Stimulated activated CD8-positive, alpha-beta memory T cell treated with anti-CD3 and anti-CD28 coated beads, Interleukin-2, amount 100 ng/mL, for 1 hour (primary cell): ENCODE results near the gene TAS2R14.

Experiments
- DNase-seq, 2 donors: peaks; one replicate each; pipeline ENCODE4 v3.0.0-alpha.2; 2020; ENCODE audit warnings: low read depth in 2 of 2

TAS2R14 gene, protein sequence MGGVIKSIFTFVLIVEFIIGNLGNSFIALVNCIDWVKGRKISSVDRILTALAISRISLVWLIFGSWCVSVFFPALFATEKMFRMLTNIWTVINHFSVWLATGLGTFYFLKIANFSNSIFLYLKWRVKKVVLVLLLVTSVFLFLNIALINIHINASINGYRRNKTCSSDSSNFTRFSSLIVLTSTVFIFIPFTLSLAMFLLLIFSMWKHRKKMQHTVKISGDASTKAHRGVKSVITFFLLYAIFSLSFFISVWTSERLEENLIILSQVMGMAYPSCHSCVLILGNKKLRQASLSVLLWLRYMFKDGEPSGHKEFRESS

GRCh38 chr12:10939163-10939562 is at the start of gene TAS2R14:
TSS of gene TAS2R14 (minus strand) at chr12:10939263. CDS start at chr12:10939207, 56 bp downstream.
- no peak for DNase-seq

DNA sequence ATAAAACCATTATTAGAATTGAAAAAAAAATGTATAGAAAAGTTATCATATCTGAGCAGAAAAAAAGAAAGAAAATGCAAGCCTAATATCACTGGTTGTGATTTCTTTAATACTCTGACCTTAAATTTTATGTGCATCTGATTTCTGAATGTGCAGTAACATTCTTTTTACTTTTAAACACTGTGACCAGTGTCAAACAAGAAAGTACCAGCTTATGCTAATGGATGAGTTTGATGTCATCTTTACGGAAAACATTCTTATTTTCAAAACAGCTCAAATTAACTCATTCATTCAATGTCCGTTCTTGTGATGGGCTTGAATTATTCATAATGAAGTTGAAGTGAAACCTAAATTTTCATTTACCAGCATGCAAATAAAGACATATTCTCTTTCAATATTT is 47.7 kb upstream of the TAS2R14 start, which contains the start of gene TAS2R50:
Gene TAS2R50 (minus strand): TSS at position 101 of the 400 bp plus-strand sequence. CDS start 52 bp downstream, at position 49.
- DNase-seq = no peak

- DNase-seq = no peak
Measured at GRCh38 chr12:10982244-10982643, 43.2 kb upstream of the TAS2R14 start.

DNA sequence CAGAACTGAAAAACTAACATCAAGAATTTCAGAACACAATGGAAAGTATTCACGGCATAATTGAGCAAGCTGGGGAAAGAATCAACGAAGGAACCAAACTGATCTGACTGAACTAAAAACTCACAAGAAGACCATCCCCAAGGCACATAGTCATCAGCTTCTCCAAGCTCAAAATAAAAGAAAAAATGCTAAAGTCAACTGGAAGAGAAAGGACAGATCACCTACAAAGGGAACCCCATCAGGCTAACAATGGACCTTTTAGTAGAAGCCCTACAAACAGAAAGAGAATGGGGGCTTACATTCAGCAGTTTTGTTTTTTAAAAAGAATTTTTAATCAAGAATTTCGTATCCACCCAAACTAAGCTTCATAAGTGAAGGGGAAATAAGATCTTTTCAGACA is 35.9 kb upstream of the TAS2R14 start:
- no peak for DNase-seq

GRCh38 chr12:10968765-10969456 is 29.8 kb upstream of the TAS2R14 start:
- no peak for DNase-seq

- no peak for DNase-seq
Measured at GRCh38 chr12:10967409-10967808, 28.3 kb upstream of the TAS2R14 start.

DNA sequence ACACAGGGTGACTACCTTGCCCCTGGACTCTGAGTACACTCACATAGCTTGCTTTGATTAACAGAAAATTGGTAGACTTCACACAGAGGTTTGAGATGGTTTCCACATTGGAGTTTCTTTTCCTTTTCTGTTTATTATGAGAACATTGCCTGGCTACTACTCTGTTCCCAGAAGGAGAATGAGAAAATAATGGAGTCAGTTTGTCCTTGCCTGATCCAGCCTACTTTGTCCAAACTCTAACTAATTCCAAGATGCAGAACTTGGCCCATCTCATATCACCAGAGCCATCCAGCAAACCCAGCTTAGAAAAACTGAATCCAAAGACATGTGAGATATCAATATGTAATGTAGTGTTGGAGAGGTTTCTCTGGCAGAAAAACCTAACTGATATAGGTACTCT is 27.3 kb upstream of the TAS2R14 start:
- no peak for DNase-seq

- no peak for DNase-seq
Measured at GRCh38 chr12:10965476-10965875, 26.4 kb upstream of the TAS2R14 start.

GRCh38 chr12:10960211-10960610 is 21.1 kb upstream of the TAS2R14 start:
- no peak for DNase-seq

DNA sequence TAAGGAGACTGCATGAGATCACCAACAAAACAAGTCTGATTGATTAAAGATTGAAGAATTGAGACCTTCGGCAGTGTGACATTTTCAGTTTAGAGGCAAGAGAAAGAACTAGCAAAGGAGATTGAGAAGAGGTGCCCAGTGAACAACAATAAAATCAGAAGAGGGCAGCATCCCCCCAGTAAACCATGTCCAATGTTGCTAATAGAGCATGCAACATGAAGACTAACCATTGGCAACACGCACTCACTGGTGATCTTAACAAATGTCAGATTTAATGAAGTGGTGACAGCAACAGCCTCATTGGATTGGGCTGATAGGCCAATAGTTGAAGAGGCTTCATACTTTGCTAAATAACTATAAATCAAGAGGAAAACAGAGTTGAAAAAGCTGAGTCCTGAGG is 20.7 kb upstream of the TAS2R14 start:
- DNase-seq = no peak

GRCh38 chr12:10957741-10958140 is 18.7 kb upstream of the TAS2R14 start:
- DNase-seq = no peak

- no peak for DNase-seq
Measured at GRCh38 chr12:10956085-10956484, 17.0 kb upstream of the TAS2R14 start.

- no peak for DNase-seq
Measured at GRCh38 chr12:10952645-10953044, 13.6 kb upstream of the TAS2R14 start.

DNA sequence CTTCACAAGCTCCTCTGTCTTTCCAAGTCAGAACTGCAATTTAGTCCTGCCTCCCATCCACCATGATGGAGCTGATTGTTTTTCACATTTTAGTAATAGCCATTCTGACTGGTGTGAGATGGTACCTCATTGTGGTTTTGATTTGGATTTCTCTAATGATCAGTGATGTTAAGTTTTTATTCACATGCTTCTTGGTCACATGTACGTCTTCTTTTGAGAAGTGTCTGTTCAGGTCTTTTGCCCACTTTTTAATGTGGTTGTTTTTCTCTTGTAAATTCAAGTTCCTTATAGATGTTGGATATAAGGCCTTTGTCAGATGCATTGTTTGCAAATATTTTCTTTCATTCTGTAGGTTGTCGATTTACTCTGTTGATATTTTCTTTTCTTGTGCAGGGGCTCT is 4.1 kb upstream of the TAS2R14 start:
- no peak for DNase-seq

DNA sequence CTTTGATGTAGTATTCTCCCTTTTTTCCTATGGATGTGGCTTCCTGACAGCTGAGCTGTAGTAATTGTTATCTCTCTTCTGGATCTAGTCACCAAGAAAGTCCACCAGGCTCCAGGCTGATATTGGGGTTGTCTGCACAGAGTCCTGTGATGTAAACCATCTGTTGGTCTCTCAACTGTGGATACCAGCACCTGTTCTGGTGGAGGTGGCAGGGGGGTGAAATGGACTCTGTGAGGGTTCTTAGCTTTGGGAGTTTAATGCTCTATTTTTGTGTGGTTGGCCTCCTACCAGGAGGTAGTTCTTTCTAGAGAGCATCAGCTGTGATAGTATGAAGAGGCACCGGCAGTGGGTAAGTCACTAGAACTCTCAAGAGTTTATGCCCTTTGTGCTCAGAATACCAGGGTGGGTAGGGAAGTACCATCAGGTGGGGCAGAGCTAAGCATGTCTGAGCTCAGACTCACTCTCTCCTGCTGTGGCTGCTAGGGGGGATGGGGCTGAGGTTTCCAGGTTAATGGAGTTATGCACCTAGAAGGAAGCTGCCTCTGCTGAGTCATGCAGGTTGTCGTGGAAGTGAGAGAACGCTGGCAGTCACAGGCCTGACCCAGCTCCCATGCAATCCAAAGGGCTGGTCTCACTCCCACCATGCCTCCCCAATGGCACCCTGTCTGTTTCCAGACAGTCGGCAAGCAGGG is 3.0 kb upstream of the TAS2R14 start:
- no peak for DNase-seq

DNA sequence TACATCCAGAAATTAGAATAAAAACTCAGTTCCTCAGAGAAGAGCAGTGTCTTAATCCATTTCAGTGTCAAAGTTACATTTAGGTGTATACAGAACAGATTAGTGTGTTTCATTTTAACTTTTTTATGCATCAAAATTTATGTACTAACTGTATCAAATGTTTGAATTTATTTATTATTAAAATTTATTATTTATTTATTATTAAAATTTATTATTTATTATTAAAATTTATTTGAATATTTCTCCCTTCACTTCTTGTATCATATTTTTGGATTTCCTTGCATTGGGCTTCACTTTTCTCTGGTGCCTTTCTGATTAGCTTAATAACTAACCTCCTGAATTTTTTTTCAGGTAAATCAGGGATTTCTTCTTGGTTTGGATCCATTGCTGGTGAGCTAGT is 2.3 kb upstream of the TAS2R14 start:
- no peak for DNase-seq

DNA sequence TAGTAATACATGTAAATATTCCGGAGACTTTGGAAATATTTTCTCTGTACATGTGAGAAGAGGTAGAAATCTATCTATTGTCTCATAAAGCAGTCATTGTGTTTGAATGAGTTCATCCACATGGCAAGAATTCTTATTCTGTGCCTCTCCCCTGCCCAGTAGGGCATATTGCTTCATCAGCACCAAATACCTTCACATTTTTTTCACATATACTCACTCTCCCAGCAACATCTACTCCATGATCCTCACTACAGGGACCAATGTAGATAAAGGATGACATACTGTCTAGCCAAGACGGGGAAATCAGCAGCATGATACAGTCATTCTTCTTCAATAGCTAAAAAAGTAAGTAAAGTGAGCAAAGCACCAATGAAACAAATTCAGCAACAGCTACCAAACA is 1.3 kb upstream of the TAS2R14 start:
- DNase-seq = no peak

DNA sequence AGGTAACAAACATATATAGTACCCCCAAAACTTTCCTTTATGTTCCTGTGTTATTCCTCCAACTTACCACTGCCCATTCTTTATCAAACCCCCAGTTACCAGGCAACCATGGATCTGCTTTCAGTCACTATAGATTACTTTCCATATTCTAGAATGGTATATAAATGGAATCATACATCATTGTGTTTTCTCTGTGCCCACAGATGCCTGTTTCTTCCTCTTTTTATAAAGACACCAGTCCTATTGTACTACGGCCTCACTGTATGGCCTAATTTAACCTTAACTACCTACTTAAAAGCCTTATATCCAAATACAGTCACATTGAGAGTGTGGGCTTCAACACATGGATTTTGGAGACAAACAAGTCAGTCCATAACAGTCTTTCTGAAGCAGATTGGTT is 2.6 kb downstream of the TAS2R14 start:
- no peak for DNase-seq

DNA sequence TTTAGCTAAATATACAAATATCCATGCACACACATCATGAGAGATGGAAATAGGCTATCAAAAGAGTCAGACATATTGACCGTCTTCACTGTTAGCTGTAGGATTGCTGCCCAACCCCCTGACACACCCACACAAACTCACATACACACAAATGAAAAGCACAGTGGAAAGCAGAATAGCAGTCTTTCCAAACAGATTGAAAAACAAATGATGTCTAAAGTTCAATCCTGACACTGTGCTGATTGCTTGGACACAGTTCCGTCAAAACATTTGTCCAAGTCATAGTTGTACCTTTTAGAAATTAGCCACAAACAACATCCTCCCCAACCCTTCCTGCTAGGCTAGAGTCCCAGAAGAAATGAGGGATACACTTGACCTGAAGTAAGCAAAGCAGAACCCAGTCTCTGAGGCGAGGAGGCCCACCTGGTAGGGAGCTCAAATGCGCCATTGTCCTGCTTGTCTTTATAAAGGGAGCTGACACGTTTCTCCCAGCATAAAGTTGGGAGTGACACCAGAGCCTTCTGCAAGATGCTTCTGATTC is 10.2 kb downstream of the TAS2R14 start, which contains the start of gene PRH2:
Gene PRH2 (plus strand): TSS at position 491 of the 541 bp plus-strand sequence. CDS start 38 bp downstream, at position 529.
- DNase-seq = no peak

DNA sequence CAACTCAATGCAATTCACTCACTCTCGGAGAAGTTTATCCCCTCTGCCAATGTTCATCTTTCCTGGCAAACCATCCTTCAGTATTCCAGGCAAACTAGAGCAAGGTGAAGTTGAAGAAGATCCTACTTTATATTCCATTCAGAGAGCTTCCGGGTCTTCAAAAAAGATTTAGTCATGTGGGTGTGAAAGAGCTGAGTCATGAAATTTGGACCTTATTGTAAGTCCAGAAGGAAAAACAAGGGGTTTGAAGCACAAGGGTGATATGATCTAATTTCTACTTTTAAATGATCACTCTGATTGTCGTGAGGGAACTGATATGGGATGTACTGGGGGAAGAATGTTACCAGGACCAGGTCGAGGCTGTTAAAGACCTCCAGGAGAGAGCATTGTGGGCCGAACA is 12.8 kb downstream of the TAS2R14 start:
- DNase-seq = no peak

DNA sequence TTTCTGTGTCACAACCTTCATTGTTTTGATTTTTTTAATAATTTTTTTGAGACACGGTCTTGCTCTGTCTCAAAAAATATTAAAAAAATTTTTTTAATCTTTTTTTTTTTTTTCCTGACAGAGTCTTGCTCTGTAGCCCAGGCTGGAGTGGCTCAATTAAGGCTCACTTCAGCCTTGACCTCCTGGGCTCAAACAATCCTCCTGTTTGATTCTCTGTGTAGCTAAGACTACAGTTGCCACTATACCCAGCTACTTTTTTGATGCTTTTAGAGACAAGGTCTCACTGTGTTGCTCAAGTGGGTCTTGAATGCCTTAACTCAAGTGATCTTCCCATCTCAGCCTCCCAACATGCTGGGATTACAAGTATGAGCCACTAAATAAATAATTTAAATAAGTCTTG is 19.3 kb downstream of the TAS2R14 start:
- DNase-seq = no peak

DNA sequence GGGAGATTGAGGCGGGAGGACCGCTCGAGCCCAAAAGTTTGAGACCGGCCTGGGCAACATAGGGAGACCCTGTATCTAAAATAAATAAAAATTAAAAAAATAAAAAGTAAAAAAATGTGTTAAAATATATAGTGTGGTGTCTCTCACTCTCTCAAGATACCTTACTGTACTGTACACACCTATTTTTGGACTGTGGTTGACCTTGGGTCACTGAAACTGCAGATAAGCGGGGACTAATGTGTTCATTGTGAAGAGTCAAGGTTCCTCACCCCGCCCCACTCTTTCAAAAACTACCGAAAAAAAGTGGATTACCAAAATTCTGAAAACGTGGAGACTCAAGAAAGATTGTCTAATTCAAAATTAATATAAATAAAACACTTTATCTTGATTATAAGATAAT is 28.7 kb downstream of the TAS2R14 start:
- DNase-seq = no peak
